ENCODE results near the gene ARHGEF33.

DNA sequence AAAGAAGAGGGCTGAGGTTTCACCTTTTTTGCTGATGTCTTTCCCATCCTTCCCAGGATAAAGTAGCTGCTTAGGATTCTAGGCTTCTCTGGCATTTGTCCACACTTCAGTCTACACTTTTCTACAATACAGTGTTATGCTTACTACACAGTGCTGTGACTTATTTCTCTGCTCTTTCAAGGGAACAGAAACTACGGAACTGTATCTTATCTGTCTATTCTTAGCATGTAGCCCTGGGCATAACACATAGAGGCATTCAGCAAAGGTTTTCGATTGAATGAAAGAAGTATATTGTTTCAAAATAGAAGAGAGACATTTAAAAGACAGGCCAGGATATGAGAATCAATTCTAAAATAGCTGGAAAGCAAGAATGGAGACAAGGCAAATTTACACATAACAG, 110.9 kb downstream of the ARHGEF33 start:
- TF ChIP-seq, protein P1, sequence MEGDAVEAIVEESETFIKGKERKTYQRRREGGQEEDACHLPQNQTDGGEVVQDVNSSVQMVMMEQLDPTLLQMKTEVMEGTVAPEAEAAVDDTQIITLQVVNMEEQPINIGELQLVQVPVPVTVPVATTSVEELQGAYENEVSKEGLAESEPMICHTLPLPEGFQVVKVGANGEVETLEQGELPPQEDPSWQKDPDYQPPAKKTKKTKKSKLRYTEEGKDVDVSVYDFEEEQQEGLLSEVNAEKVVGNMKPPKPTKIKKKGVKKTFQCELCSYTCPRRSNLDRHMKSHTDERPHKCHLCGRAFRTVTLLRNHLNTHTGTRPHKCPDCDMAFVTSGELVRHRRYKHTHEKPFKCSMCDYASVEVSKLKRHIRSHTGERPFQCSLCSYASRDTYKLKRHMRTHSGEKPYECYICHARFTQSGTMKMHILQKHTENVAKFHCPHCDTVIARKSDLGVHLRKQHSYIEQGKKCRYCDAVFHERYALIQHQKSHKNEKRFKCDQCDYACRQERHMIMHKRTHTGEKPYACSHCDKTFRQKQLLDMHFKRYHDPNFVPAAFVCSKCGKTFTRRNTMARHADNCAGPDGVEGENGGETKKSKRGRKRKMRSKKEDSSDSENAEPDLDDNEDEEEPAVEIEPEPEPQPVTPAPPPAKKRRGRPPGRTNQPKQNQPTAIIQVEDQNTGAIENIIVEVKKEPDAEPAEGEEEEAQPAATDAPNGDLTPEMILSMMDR (IDR thresholded peaks at IDR 0.05; ENCODE audit: insufficient read depth, low read depth, low read length): no peak
- TF ChIP-seq EZH2 (IDR thresholded peaks at IDR 0.05; ENCODE audit: insufficient read depth, low read length): no peak

Data from astrocyte (in vitro differentiated cells and primary cell).